Keratinocyte (primary cell): ENCODE results near the gene MED12.

Experiments used
- EZH2 ChIP-seq: IDR thresholded peaks from one replicate; pipeline ENCODE4 v1.6.1; 2012; ENCODE audit warnings: inconsistent platforms, mild to moderate bottlenecking, low read length, moderate library complexity
- TF ChIP-seq, protein P1 (sequence below), 3 experiments: IDR thresholded peaks in 1 of 3; conservative IDR thresholded peaks in 1 of 3; optimal IDR thresholded peaks in 1 of 3; 2 replicates in 2 of 3; 3 replicates in 1 of 3; pipeline versions ENCODE3 to v1.5.1; 2011; ENCODE audit warnings: low read length in 3 of 3, mild to moderate bottlenecking in 3 of 3, moderate library complexity in 2 of 3, control low read depth in 1 of 3, inconsistent platforms in 1 of 3; ENCODE audit not compliant: insufficient read depth in 2 of 3; ENCODE audit errors: extremely low read depth in 1 of 3

DNA sequence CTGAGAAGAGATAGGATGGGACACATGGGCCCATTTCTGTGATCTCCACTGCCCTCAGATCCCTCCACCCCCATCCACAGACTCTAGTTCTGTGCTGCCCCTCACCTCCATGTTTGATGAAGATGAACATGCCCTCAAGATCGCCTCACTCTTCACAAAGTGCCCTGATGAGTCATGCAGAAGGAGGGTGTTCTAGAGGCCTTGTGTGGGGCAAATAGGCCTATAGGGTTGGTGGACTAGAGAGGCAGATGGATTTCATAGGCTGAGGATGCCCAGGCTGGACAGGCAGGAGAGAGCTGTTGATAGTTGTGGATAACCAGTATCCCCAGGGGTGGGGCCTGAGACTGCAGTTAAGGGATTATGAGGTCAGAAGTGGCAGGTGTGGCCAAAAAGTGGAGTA lies 12.0 kb upstream of the MED12 start, which contains the start of gene CXorf65:
- TF ChIP-seq EZH2, result no peak
- TF ChIP-seq, protein P1, sequence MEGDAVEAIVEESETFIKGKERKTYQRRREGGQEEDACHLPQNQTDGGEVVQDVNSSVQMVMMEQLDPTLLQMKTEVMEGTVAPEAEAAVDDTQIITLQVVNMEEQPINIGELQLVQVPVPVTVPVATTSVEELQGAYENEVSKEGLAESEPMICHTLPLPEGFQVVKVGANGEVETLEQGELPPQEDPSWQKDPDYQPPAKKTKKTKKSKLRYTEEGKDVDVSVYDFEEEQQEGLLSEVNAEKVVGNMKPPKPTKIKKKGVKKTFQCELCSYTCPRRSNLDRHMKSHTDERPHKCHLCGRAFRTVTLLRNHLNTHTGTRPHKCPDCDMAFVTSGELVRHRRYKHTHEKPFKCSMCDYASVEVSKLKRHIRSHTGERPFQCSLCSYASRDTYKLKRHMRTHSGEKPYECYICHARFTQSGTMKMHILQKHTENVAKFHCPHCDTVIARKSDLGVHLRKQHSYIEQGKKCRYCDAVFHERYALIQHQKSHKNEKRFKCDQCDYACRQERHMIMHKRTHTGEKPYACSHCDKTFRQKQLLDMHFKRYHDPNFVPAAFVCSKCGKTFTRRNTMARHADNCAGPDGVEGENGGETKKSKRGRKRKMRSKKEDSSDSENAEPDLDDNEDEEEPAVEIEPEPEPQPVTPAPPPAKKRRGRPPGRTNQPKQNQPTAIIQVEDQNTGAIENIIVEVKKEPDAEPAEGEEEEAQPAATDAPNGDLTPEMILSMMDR (optimal IDR thresholded peaks at IDR 0.05 in 1 of 3, IDR thresholded peaks at IDR 0.05 in 1 of 3, conservative IDR thresholded peaks at IDR 0.05 in 1 of 3; ENCODE audit: extremely low read depth in 1 of 3, insufficient read depth in 2 of 3, low read length in 3 of 3), result no peak
